ENCODE measurements around the gene DCDC2B. TPM values are rescaled to one million over a fixed set of nuclear protein-coding genes. Genes with fewer than 3 reads are reported as not detected.

The DCDC2B gene
- total RNA-seq, 4 donors from 2014 or later: not detected

- Histone ChIP-seq H3K4me1 (peaks cover 2 to 55% (median 28%) of the 10 kb centered on the region in 4 donors), H3K27ac (peak overlapping the region; percentile 87 to 97 (median 94)), H3K4me3 (peak overlapping the region; percentile 75 to 82 (median 80)), H3K27me3 (no peaks in the 10 kb centered on the region), H3K9me3 (no peaks in the 10 kb centered on the region), H3K36me3 (peaks cover 0 to 41% (median 4%) of the 10 kb centered on the region in 3 donors)
- TF ChIP-seq POLR2A (IDR thresholded peaks at IDR 0.05) (no peak), EP300 (IDR thresholded peaks at IDR 0.05) (no peak)
- TF ChIP-seq, protein P1, sequence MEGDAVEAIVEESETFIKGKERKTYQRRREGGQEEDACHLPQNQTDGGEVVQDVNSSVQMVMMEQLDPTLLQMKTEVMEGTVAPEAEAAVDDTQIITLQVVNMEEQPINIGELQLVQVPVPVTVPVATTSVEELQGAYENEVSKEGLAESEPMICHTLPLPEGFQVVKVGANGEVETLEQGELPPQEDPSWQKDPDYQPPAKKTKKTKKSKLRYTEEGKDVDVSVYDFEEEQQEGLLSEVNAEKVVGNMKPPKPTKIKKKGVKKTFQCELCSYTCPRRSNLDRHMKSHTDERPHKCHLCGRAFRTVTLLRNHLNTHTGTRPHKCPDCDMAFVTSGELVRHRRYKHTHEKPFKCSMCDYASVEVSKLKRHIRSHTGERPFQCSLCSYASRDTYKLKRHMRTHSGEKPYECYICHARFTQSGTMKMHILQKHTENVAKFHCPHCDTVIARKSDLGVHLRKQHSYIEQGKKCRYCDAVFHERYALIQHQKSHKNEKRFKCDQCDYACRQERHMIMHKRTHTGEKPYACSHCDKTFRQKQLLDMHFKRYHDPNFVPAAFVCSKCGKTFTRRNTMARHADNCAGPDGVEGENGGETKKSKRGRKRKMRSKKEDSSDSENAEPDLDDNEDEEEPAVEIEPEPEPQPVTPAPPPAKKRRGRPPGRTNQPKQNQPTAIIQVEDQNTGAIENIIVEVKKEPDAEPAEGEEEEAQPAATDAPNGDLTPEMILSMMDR (IDR thresholded peaks at IDR 0.05): no peak
- 5 to 6% methylated on average over 32 to 35 of the region's 36 CpGs for WGBS, 2 donors
- peak in 1 of 2 donors; percentile 24 for DNase-seq (ENCODE audit: low spot score in 2 of 2)
Observed at GRCh38 chr1:32180186-32181060, 28.5 kb upstream of the DCDC2B start.

DNA sequence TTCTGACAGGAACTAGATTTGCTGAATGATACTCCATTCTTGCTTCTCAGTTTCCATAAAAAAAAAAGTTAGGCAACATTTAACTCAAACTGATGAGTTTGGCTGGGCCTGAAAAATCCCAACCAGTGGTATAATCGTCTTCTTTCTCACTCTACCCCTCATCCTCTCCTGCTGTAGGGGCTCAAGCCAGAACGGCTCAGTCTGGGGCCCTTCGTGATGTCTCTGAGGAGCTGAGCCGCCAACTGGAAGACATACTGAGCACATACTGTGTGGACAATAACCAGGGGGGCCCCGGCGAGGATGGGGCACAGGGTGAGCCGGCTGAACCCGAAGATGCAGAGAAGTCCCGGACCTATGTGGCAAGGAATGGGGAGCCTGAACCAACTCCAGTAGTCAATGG is 27.8 kb upstream of the DCDC2B start:
- peaks cover 2 to 57% (median 28%) of the 10 kb centered on the region in 4 donors for H3K4me1 ChIP-seq
- DNase-seq (ENCODE audit: low spot score in 2 of 2): no peak
- H3K27ac ChIP-seq: peak overlapping the region in 3 of 4 donors; percentile 87 to 97 (median 96)
- TF ChIP-seq POLR2A (IDR thresholded peaks at IDR 0.05) (no peak), EP300 (IDR thresholded peaks at IDR 0.05) (no peak)
- TF ChIP-seq, protein P1 (IDR thresholded peaks at IDR 0.05): no peak
- no peaks in the 10 kb centered on the region for H3K27me3 ChIP-seq
- WGBS, 2 donors: 57 to 75% methylated on average over 9 of the region's 9 CpGs
- H3K4me3 ChIP-seq: peak overlapping the region in 3 of 4 donors; percentile 75 to 82 (median 77)
- peaks cover 0 to 46% (median 4%) of the 10 kb centered on the region in 3 donors for H3K36me3 ChIP-seq
- H3K9me3 ChIP-seq: no peaks in the 10 kb centered on the region

GRCh38 chr1:32181563-32181962 is 27.3 kb upstream of the DCDC2B start:
- peaks cover 2 to 62% (median 28%) of the 10 kb centered on the region in 4 donors for H3K4me1 ChIP-seq
- H3K4me3 ChIP-seq: peak overlapping the region in 1 of 4 donors; percentile 77
- peaks cover 0 to 49% (median 4%) of the 10 kb centered on the region in 3 donors for H3K36me3 ChIP-seq
- no peaks in the 10 kb centered on the region for H3K27me3 ChIP-seq
- peak overlapping the region in 2 of 4 donors; percentile 96 to 97 for H3K27ac ChIP-seq
- no peaks in the 10 kb centered on the region for H3K9me3 ChIP-seq
- no peak for DNase-seq (ENCODE audit: low spot score in 2 of 2)
- 71% methylated on average over 5 of the region's 5 CpGs for WGBS, 2 donors
- no peak for TF ChIP-seq POLR2A (IDR thresholded peaks at IDR 0.05)
- TF ChIP-seq EP300 (IDR thresholded peaks at IDR 0.05): no peak
- TF ChIP-seq, protein P1 (IDR thresholded peaks at IDR 0.05): no peak

DNA sequence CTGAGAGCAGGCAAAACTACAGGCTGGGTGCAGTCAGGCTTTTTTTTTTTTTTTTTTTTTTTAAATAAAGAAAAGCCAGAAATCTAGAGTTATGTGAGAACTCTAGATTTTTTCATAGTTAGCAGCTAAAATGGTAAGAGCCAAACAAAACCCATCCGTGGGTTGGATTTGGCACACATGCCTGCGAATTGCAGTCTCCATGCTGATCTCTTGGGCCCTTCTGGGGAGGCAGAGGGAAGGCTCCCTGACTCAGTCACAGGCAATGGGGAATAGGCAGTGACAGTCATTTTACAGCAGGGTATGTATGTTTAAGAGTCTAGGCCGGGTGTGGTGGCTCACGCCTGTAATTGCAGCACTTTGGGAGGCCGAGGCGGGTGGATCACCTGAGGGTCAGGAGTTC is 26.8 kb upstream of the DCDC2B start:
- 71 to 75% methylated on average over 6 of the region's 6 CpGs for WGBS, 2 donors
- Histone ChIP-seq H3K27me3 (no peaks in the 10 kb centered on the region), H3K9me3 (no peaks in the 10 kb centered on the region), H3K4me3 (no peak overlapping the region), H3K27ac (peak overlapping the region in 1 of 4 donors; percentile 96), H3K4me1 (peaks cover 2 to 64% (median 28%) of the 10 kb centered on the region in 4 donors), H3K36me3 (peaks cover 0 to 54% (median 4%) of the 10 kb centered on the region in 3 donors)
- TF ChIP-seq EP300 (IDR thresholded peaks at IDR 0.05) (no peak), POLR2A (IDR thresholded peaks at IDR 0.05) (no peak)
- TF ChIP-seq, protein P1 (IDR thresholded peaks at IDR 0.05): no peak
- DNase-seq (ENCODE audit: low spot score in 2 of 2): no peak

DNA sequence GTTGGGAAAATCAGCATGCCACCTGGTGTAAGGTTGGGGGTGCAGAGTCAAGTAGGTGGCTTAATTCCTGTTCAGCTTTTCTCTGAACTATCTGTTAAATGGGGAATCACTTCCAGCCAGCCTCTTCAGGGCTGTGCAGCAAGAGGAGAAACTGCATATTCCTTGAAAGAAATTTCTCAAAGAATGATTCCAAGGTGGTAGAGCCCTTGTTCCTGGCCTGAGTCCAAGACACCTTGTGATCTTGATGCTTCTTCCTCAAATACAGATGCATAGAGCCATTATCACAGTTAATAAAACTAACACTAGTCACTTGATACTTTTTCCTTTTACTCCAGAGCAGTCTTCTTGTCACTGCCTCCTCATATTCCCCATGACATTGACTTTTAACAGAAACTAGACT is 24.2 kb upstream of the DCDC2B start:
- Histone ChIP-seq H3K4me1 (peaks cover 2 to 57% (median 23%) of the 10 kb centered on the region in 4 donors), H3K27me3 (no peaks in the 10 kb centered on the region), H3K4me3 (no peak overlapping the region)

More for the DNA sequence above, 24.2 kb upstream of the DCDC2B start:
- Histone ChIP-seq H3K36me3 (peaks cover 7 to 80% (median 16%) of the 10 kb centered on the region in 3 donors), H3K27ac (peak overlapping the region in 1 of 4 donors; percentile 5), H3K9me3 (no peaks in the 10 kb centered on the region)
- DNase-seq (ENCODE audit: low spot score in 2 of 2): no peak
- TF ChIP-seq EP300 (IDR thresholded peaks at IDR 0.05): no peak
- no peak for TF ChIP-seq POLR2A (IDR thresholded peaks at IDR 0.05)
- TF ChIP-seq, protein P1 (IDR thresholded peaks at IDR 0.05): no peak

All from tibial nerve (tissue), 4 donors.